A549 (cell line): Measurements from ENCODE around the gene TSC2.

Experiments
- BCL3 ChIP-seq: fragments of >200 bp; sonication (Bioruptor Twin); formaldehyde crosslinking; IDR thresholded peaks from 3 replicates; pipeline ENCODE4 v1.6.1; 2016
- CEBPB ChIP-seq, 2 experiments: fragments of >200 bp in 1 of 2; sonication (Bioruptor Twin) in 1 of 2; formaldehyde crosslinking in 1 of 2; IDR thresholded peaks; 2 replicates each; pipeline ENCODE4 v1.6.1; 2012 to 2016
- CTCF ChIP-seq: fragments of >200 bp; sonication (Bioruptor Twin); formaldehyde crosslinking; IDR thresholded peaks from 3 replicates; pipeline ENCODE4 v1.5.1; 2016
- EP300 ChIP-seq, 2 experiments: fragments of >200 bp; sonication (Bioruptor Twin); formaldehyde crosslinking; IDR thresholded peaks; 2 replicates in 1 of 2; 3 replicates in 1 of 2; pipeline ENCODE4 v1.6.1; 2016 to 2017
- ESRRA ChIP-seq: fragments of 150-350 bp; IDR thresholded peaks from 2 replicates; pipeline ENCODE4 v1.6.1; 2014; ENCODE audit warnings: mild to moderate bottlenecking, low read length, borderline replicate concordance
- FOSL2 ChIP-seq, 2 experiments: fragments of 450-650 bp in 1 of 2; fragments of >200 bp in 1 of 2; sonication (Bioruptor Twin) in 1 of 2; formaldehyde crosslinking; IDR thresholded peaks; 2 replicates each; pipeline versions ENCODE4 v1.5.0 to v1.6.1; 2016 to 2020; ENCODE audit warnings: mild to moderate bottlenecking in 1 of 2, moderate library complexity in 1 of 2
- JUN ChIP-seq, 2 experiments: fragments of >200 bp; sonication (Bioruptor Twin); formaldehyde crosslinking; IDR thresholded peaks; 2 replicates in 1 of 2; 3 replicates in 1 of 2; pipeline ENCODE4 v1.6.1; 2016 to 2017
- MAZ ChIP-seq: fragments of 150-350 bp; IDR thresholded peaks from 2 replicates; pipeline ENCODE4 v1.6.1; 2014; ENCODE audit warnings: antibody characterized with exemption, low read depth, low read length, borderline replicate concordance
- POLR2A ChIP-seq: IDR thresholded peaks from 2 replicates; pipeline ENCODE4 v1.6.1; 2012; ENCODE audit warnings: mild to moderate bottlenecking, low read length
- REST ChIP-seq: fragments of 200-600 bp; sonication (generic); IDR thresholded peaks from 2 replicates; pipeline ENCODE4 v1.6.1; 2016; ENCODE audit warnings: antibody characterized with exemption, mild to moderate bottlenecking, moderate library complexity
- RFX5 ChIP-seq: fragments of 450-650 bp; IDR thresholded peaks from 2 replicates; pipeline ENCODE4 v1.7.1; 2014; ENCODE audit warnings: antibody characterized with exemption, mild to moderate bottlenecking, moderate library complexity
- USF2 ChIP-seq: fragments of 450-650 bp; IDR thresholded peaks from 2 replicates; pipeline ENCODE4 v1.6.1; 2014; ENCODE audit warnings: antibody characterized with exemption

GRCh38 chr16:2045965-2046892, 1.6 kb upstream of the TSC2 start:
- TF ChIP-seq CEBPB (IDR thresholded peaks at IDR 0.05) (no peak), RFX5 (no peak), POLR2A (no peak), JUN (IDR thresholded peaks at IDR 0.05) (no peak), MAZ (no peak), CTCF (no peak), ESRRA (no peak), USF2 (no peak), EP300 (IDR thresholded peaks at IDR 0.05) (no peak), BCL3 (no peak), FOSL2 (IDR thresholded peaks at IDR 0.05) (no peak), FOSL2 (CRISPR knock-in tag; IDR thresholded peaks at IDR 0.05) (no peak), REST (no peak)
